Trophoblast cell (in vitro differentiated cells and primary cell): ENCODE results near the gene GSG1L.

Experiments
- DNase-seq, 2 donors: peaks; one replicate each; pipeline ENCODE4 v3.0.0-alpha.2; 2016
- H2AFZ ChIP-seq: 2 replicates; pipeline ENCODE4 v1.6.1; 2013; ENCODE audit warnings: low read length, moderate library complexity, mild to moderate bottlenecking; ENCODE audit not compliant: insufficient read depth, poor library complexity
- H2AK5ac ChIP-seq: 2 replicates; pipeline ENCODE4 v1.6.1; 2013; ENCODE audit warnings: mild to moderate bottlenecking, low read length
- H2BK120ac ChIP-seq: 2 replicates; pipeline ENCODE4 v1.6.1; 2013; ENCODE audit warnings: low read length, mild to moderate bottlenecking, moderate library complexity; ENCODE audit not compliant: insufficient read depth, poor library complexity
- H2BK12ac ChIP-seq: 2 replicates; pipeline ENCODE4 v1.6.1; 2013; ENCODE audit warnings: mild to moderate bottlenecking, low read length, moderate library complexity
- H2BK5ac ChIP-seq: 2 replicates; pipeline ENCODE4 v1.6.1; 2013; ENCODE audit warnings: low read length, low read depth, moderate library complexity, mild to moderate bottlenecking; ENCODE audit not compliant: poor library complexity
- H3K14ac ChIP-seq: 2 replicates; pipeline ENCODE4 v1.6.1; 2013; ENCODE audit warnings: mild to moderate bottlenecking, low read length
- H3K18ac ChIP-seq: 2 replicates; pipeline ENCODE4 v1.6.1; 2013; ENCODE audit warnings: mild to moderate bottlenecking, low read length
- H3K23ac ChIP-seq: 2 replicates; pipeline ENCODE4 v1.6.1; 2013; ENCODE audit warnings: low read length
- H3K27ac ChIP-seq: 2 replicates; pipeline ENCODE4 v1.5.1; 2013; ENCODE audit warnings: low read depth, mild to moderate bottlenecking, inconsistent platforms, low read length, moderate library complexity
- H3K27me3 ChIP-seq: 2 replicates; pipeline ENCODE4 v1.6.1; 2013; ENCODE audit warnings: inconsistent platforms, mild to moderate bottlenecking, low read length, moderate library complexity; ENCODE audit not compliant: insufficient read depth
- H3K36me3 ChIP-seq, 2 experiments: 1 replicate in 1 of 2; 2 replicates in 1 of 2; pipeline ENCODE4 v1.6.1; 2013; ENCODE audit warnings: low read length in 2 of 2, mild to moderate bottlenecking in 2 of 2, moderate library complexity in 1 of 2; ENCODE audit not compliant: insufficient read depth in 2 of 2, control insufficient read depth in 1 of 2
- H3K4ac ChIP-seq: 2 replicates; pipeline ENCODE4 v1.6.1; 2013; ENCODE audit warnings: low read depth, mild to moderate bottlenecking, low read length, moderate library complexity
- H3K4me1 ChIP-seq, 2 experiments: 1 replicate in 1 of 2; 2 replicates in 1 of 2; pipeline ENCODE4 v1.6.1; 2013; ENCODE audit warnings: low read length in 2 of 2, mild to moderate bottlenecking in 2 of 2, moderate library complexity in 1 of 2; ENCODE audit not compliant: insufficient read depth in 2 of 2, control insufficient read depth in 1 of 2
- H3K4me2 ChIP-seq: 2 replicates; pipeline ENCODE4 v1.6.1; 2013; ENCODE audit warnings: inconsistent platforms, mild to moderate bottlenecking, low read length, moderate library complexity
- H3K4me3 ChIP-seq: 2 replicates; pipeline ENCODE4 v1.5.1; 2013; ENCODE audit warnings: mild to moderate bottlenecking, low read depth, low read length, inconsistent platforms
- H3K79me1 ChIP-seq: one replicate; pipeline ENCODE4 v1.6.1; 2013; ENCODE audit warnings: low read length
- H3K79me2 ChIP-seq: 2 replicates; pipeline ENCODE4 v1.6.1; 2013; ENCODE audit warnings: low read length, mild to moderate bottlenecking; ENCODE audit not compliant: control insufficient read depth, insufficient read depth, poor library complexity
- H3K9ac ChIP-seq: 2 replicates; pipeline ENCODE4 v1.6.1; 2013; ENCODE audit warnings: mild to moderate bottlenecking, low read length
- H3K9me3 ChIP-seq: 2 replicates; pipeline ENCODE4 v1.6.1; 2013; ENCODE audit warnings: low read depth, mild to moderate bottlenecking, control low read depth, inconsistent platforms, low read length; ENCODE audit not compliant: insufficient read depth
- H4K12ac ChIP-seq: 2 replicates; pipeline ENCODE4 v1.6.1; 2013; ENCODE audit warnings: low read depth, mild to moderate bottlenecking, low read length, moderate library complexity
- H4K8ac ChIP-seq: 2 replicates; pipeline ENCODE4 v1.6.1; 2013; ENCODE audit warnings: low read depth, mild to moderate bottlenecking, low read length, moderate library complexity
- H4K91ac ChIP-seq: one replicate; pipeline ENCODE4 v1.6.1; 2013; ENCODE audit warnings: low read depth, mild to moderate bottlenecking, low read length, moderate library complexity
- WGBS: extraction: QIAGEN DNeasy Blood & Tissue Kit; methylation state at CpG from one replicate; pipeline ENCODE4 v1.1.7; 2013; ENCODE audit warnings: missing lambda C conversion rate; ENCODE audit not compliant: insufficient read length, insufficient coverage; ENCODE audit errors: extremely low coverage; 5-methylcytosine and 5-hydroxymethylcytosine counted together

GSG1L gene

GRCh38 chr16:28072087-28072486, 8.6 kb upstream of the GSG1L start:
- no peak overlapping the region for H3K18ac ChIP-seq
- H2BK12ac ChIP-seq: no peak overlapping the region
- no peak overlapping the region for H3K4me3 ChIP-seq
- DNase-seq: no peak
- WGBS: no CpG with 5 or more reads among the region's 4 CpGs
- no peak overlapping the region for H2BK120ac ChIP-seq
- H3K9me3 ChIP-seq: no peaks in the 10 kb centered on the region
- no peak overlapping the region for H3K9ac ChIP-seq
- H3K23ac ChIP-seq: no peak overlapping the region
- H4K8ac ChIP-seq: no peak overlapping the region
- H2BK5ac ChIP-seq: no peak overlapping the region
- no peaks in the 10 kb centered on the region for H3K79me2 ChIP-seq
- H3K14ac ChIP-seq: no peak overlapping the region
- no peak overlapping the region for H3K27ac ChIP-seq
- H3K4me1 ChIP-seq: peaks cover 0 to 2% of the 10 kb centered on the region in 2 experiments
- H3K4me2 ChIP-seq: no peak overlapping the region
- H2AFZ ChIP-seq: no peak overlapping the region
- H4K12ac ChIP-seq: no peak overlapping the region
- no peaks in the 10 kb centered on the region for H3K79me1 ChIP-seq
- no peaks in the 10 kb centered on the region for H3K27me3 ChIP-seq
- H3K4ac ChIP-seq: no peak overlapping the region
- no peak overlapping the region for H4K91ac ChIP-seq
- H3K36me3 ChIP-seq: no peaks in the 10 kb centered on the region
- H2AK5ac ChIP-seq: no peak overlapping the region

- H3K18ac ChIP-seq: no peak overlapping the region
- no peaks in the 10 kb centered on the region for H3K36me3 ChIP-seq
- no peak overlapping the region for H2AK5ac ChIP-seq
- peaks cover 5% of the 10 kb centered on the region for H3K9me3 ChIP-seq
- no peak overlapping the region for H2BK120ac ChIP-seq
- H3K9ac ChIP-seq: no peak overlapping the region
- H3K23ac ChIP-seq: no peak overlapping the region
- H3K4me1 ChIP-seq: peaks cover 0 to 2% of the 10 kb centered on the region in 2 experiments
- H3K27me3 ChIP-seq: no peaks in the 10 kb centered on the region
- no peak overlapping the region for H4K8ac ChIP-seq
- H3K4me3 ChIP-seq: no peak overlapping the region
- no peak overlapping the region for H4K91ac ChIP-seq
- H3K79me2 ChIP-seq: no peaks in the 10 kb centered on the region
- H3K14ac ChIP-seq: no peak overlapping the region
- no peak overlapping the region for H4K12ac ChIP-seq
- H3K79me1 ChIP-seq: no peaks in the 10 kb centered on the region
- no peak for DNase-seq
- WGBS: no CpG with 5 or more reads among the region's 31 CpGs
- H3K4ac ChIP-seq: no peak overlapping the region
- H2BK5ac ChIP-seq: no peak overlapping the region
- no peak overlapping the region for H2BK12ac ChIP-seq
- no peak overlapping the region for H2AFZ ChIP-seq
- no peak overlapping the region for H3K4me2 ChIP-seq
- H3K27ac ChIP-seq: no peak overlapping the region
Observed at GRCh38 chr16:28069971-28070794, 6.7 kb upstream of the GSG1L start.

GRCh38 chr16:28068976-28069375, 5.5 kb upstream of the GSG1L start:
- no peak overlapping the region for H3K27ac ChIP-seq
- H3K4ac ChIP-seq: no peak overlapping the region
- no peak overlapping the region for H2BK12ac ChIP-seq
- no peak overlapping the region for H4K12ac ChIP-seq
- H2BK120ac ChIP-seq: no peak overlapping the region
- no peak overlapping the region for H2BK5ac ChIP-seq
- H3K14ac ChIP-seq: no peak overlapping the region
- no peak overlapping the region for H4K91ac ChIP-seq
- H2AK5ac ChIP-seq: no peak overlapping the region
- H3K9me3 ChIP-seq: peaks cover 5% of the 10 kb centered on the region
- no peak overlapping the region for H3K4me3 ChIP-seq
- H3K23ac ChIP-seq: no peak overlapping the region
- WGBS: no CpG with 5 or more reads among the region's 7 CpGs
- no peak overlapping the region for H3K4me2 ChIP-seq
- H3K4me1 ChIP-seq: peaks cover 0 to 2% of the 10 kb centered on the region in 2 experiments
- no peaks in the 10 kb centered on the region for H3K36me3 ChIP-seq
- H3K9ac ChIP-seq: no peak overlapping the region
- H2AFZ ChIP-seq: no peak overlapping the region
- H3K79me2 ChIP-seq: no peaks in the 10 kb centered on the region
- no peaks in the 10 kb centered on the region for H3K79me1 ChIP-seq
- peaks cover 7% of the 10 kb centered on the region for H3K27me3 ChIP-seq
- no peak overlapping the region for H3K18ac ChIP-seq
- no peak overlapping the region for H4K8ac ChIP-seq
- DNase-seq: no peak

- Histone ChIP-seq H3K27ac (no peak overlapping the region), H2AK5ac (no peak overlapping the region), H4K91ac (no peak overlapping the region), H3K9ac (no peak overlapping the region), H3K14ac (no peak overlapping the region), H4K8ac (no peak overlapping the region), H3K23ac (no peak overlapping the region), H2BK12ac (no peak overlapping the region), H3K4me2 (no peak overlapping the region), H3K18ac (no peak overlapping the region), H2AFZ (no peak overlapping the region), H3K4me1 (peaks cover 0 to 2% of the 10 kb centered on the region in 2 experiments), H3K36me3 (no peaks in the 10 kb centered on the region), H3K4ac (no peak overlapping the region), H3K4me3 (no peak overlapping the region), H3K9me3 (peaks cover 5% of the 10 kb centered on the region), H2BK5ac (no peak overlapping the region), H3K79me1 (no peaks in the 10 kb centered on the region), H2BK120ac (no peak overlapping the region), H3K27me3 (peaks cover 18% of the 10 kb centered on the region), H3K79me2 (no peaks in the 10 kb centered on the region), H4K12ac (no peak overlapping the region)
- WGBS: no CpG with 5 or more reads among the region's 14 CpGs
- DNase-seq: peak; percentile 61 to 76
Observed at GRCh38 chr16:28067604-28068379, 4.3 kb upstream of the GSG1L start.
